K562 (cell line): ENCODE results near the gene PBX1. TPM values are rescaled to one million over a fixed set of nuclear protein-coding genes. Genes with fewer than 3 reads are reported as not detected.

Source experiments
- ATAC-seq: fragments of 200-7000 bp; cut with Tn5 transposase; 3 replicates; pipeline ENCODE4 v1.9.1; 2020; ENCODE audit warnings: moderate library complexity
- BruUV-seq: library from RNA; stranded (reverse); fragments of 400-500 nt; replicated peaks from 2 replicates; lab custom pipeline; 2021; lab: Mats Ljungman, UMichigan
- CTCF ChIA-PET: fragments of 300-600 bp; formaldehyde crosslinking; extraction: SDS; loops from one replicate; lab custom pipeline; 2021; ENCODE audit warnings: low intra/inter-chr PET ratio; lab: Yijun Ruan, JAX
- POLR2A ChIA-PET: fragments of 300-600, 350-650 bp; sonication (Branson Sonifier 250); formaldehyde crosslinking; extraction: SDS; loops from one replicate; lab custom pipeline; 2021; ENCODE audit warnings: antibody characterized with exemption, inconsistent platforms; lab: Yijun Ruan, JAX
- DNase-seq, 4 experiments: peaks; one replicate each; pipeline versions ENCODE4 v3.0.0 to v3.0.0-alpha.2; 2011 to 2018; ENCODE audit warnings: low spot score in 3 of 4, mixed read lengths in 3 of 4; ENCODE audit errors: extremely low read depth in 1 of 4
- FAIRE-seq: peaks from 2 replicates; lab custom pipeline; 2011; peaks lifted over from hg19 to GRCh38; lab: Jason Lieb, UNC
- H2AFZ ChIP-seq: 2 replicates; pipeline ENCODE4 v1.6.0; 2011; ENCODE audit warnings: low read depth, low read length, control low read depth, inconsistent platforms
- H3K27ac ChIP-seq: fragments of 200-600 bp; 3 replicates; pipeline ENCODE4 v1.8.0; 2011; ENCODE audit warnings: low read depth, mild to moderate bottlenecking, control low read depth, inconsistent platforms, low read length, moderate library complexity, mixed read lengths; ENCODE audit errors: extremely low read depth
- H3K27me3 ChIP-seq, 2 experiments: fragments of 300-600 bp in 1 of 2; 2 replicates in 1 of 2; 3 replicates in 1 of 2; pipeline versions ENCODE4 v1.6.0 to v1.8.0; 2011; ENCODE audit warnings: inconsistent platforms in 2 of 2, low read length in 2 of 2, mild to moderate bottlenecking in 1 of 2, mixed read lengths in 1 of 2, moderate library complexity in 1 of 2; ENCODE audit not compliant: control insufficient read depth in 2 of 2, insufficient read depth in 2 of 2
- H3K36me3 ChIP-seq: fragments of 300-600 bp; 3 replicates; pipeline ENCODE4 v1.8.0; 2011; ENCODE audit warnings: mild to moderate bottlenecking, low read length, inconsistent platforms; ENCODE audit not compliant: control insufficient read depth, insufficient read depth
- H3K4me1 ChIP-seq, 2 experiments: fragments of 200-600 bp in 1 of 2; replicated peaks in 1 of 2; 2 replicates in 1 of 2; 3 replicates in 1 of 2; pipeline versions ENCODE4 v1.5.1 to v1.8.0; 2011; ENCODE audit warnings: inconsistent platforms in 2 of 2, low read length in 2 of 2, mild to moderate bottlenecking in 1 of 2, mixed read lengths in 1 of 2, moderate library complexity in 1 of 2; ENCODE audit not compliant: control insufficient read depth in 2 of 2, insufficient read depth in 2 of 2
- H3K4me2 ChIP-seq: 2 replicates; pipeline ENCODE4 v1.6.1; 2011; ENCODE audit warnings: low read length, control low read depth, inconsistent platforms, mixed read lengths; ENCODE audit not compliant: insufficient read depth
- H3K4me3 ChIP-seq: fragments of 200-600 bp; sonication (generic), shearing (Covaris generic); 2 replicates; pipeline ENCODE4 v1.5.1; 2016; ENCODE audit warnings: control low read depth, inconsistent platforms
- H3K79me2 ChIP-seq: fragments of 200-600 bp; 3 replicates; pipeline ENCODE4 v1.8.0; 2011; ENCODE audit warnings: low read length, inconsistent platforms; ENCODE audit not compliant: control insufficient read depth, insufficient read depth
- H3K9ac ChIP-seq, 2 experiments: 2 replicates each; pipeline versions ENCODE4 v1.6.0 to v1.6.1; 2011; ENCODE audit warnings: low read depth in 2 of 2, low read length in 2 of 2, control low read depth in 1 of 2, inconsistent platforms in 1 of 2, mild to moderate bottlenecking in 1 of 2, mixed read lengths in 1 of 2; ENCODE audit not compliant: insufficient read depth in 1 of 2
- H3K9me1 ChIP-seq: one replicate; pipeline ENCODE4 v1.6.0; 2011; ENCODE audit warnings: inconsistent platforms, mild to moderate bottlenecking, low read length, moderate library complexity; ENCODE audit not compliant: control insufficient read depth, insufficient read depth
- H3K9me3 ChIP-seq: replicated peaks from 2 replicates; pipeline ENCODE4 v1.5.1; 2011; ENCODE audit warnings: low read depth, low read length, inconsistent platforms; ENCODE audit not compliant: control insufficient read depth, insufficient read depth
- H4K20me1 ChIP-seq: replicated peaks from 2 replicates; pipeline ENCODE4 v1.6.1; 2011; ENCODE audit warnings: low read length, inconsistent platforms, mixed read lengths; ENCODE audit not compliant: control insufficient read depth, insufficient read depth
- BRD9 ChIP-seq: fragments of 450-650 bp; IDR thresholded peaks from 2 replicates; pipeline ENCODE4 v1.6.1; 2018; ENCODE audit warnings: low read depth; ENCODE audit not compliant: partially characterized antibody
- E2F3 ChIP-seq: fragments of 250-450 bp; sonication (Bioruptor Pico); IDR thresholded peaks from 2 replicates; pipeline ENCODE4 v1.4.0; 2020; ENCODE audit warnings: mild to moderate bottlenecking
- ID3 ChIP-seq, 2 experiments: fragments of 250-450 bp in 1 of 2; fragments of 450-650 bp in 1 of 2; sonication (Bioruptor Pico) in 1 of 2; IDR thresholded peaks; 2 replicates each; pipeline versions ENCODE4 v1.6.1 to v1.8.0; 2016 to 2021; ENCODE audit warnings: mild to moderate bottlenecking in 2 of 2, moderate library complexity in 2 of 2, missing compliant biosample characterization in 1 of 2, missing genetic modification characterization in 1 of 2
- KDM1A ChIP-seq, 2 experiments: fragments of 450-650 bp; IDR thresholded peaks; 2 replicates each; pipeline ENCODE4 v1.6.1; 2016; ENCODE audit warnings: mild to moderate bottlenecking in 2 of 2
- KLF1 ChIP-seq: fragments of 450-650 bp; IDR thresholded peaks from 2 replicates; pipeline ENCODE4 v1.6.1; 2016; ENCODE audit warnings: missing genetic modification characterization, missing compliant biosample characterization
- MAZ ChIP-seq, 2 experiments: fragments of 450-650 bp in 1 of 2; sonication (generic) in 1 of 2; formaldehyde crosslinking; IDR thresholded peaks in 1 of 2; conservative IDR thresholded peaks in 1 of 2; 2 replicates each; pipeline versions ENCODE4 v1.4.0 to v1.5.0; 2020; ENCODE audit warnings: mild to moderate bottlenecking in 1 of 2, missing genetic modification reagents in 1 of 2
- MCM2 ChIP-seq: fragments of 450-650 bp; IDR thresholded peaks from 2 replicates; pipeline ENCODE4 v1.6.1; 2017; ENCODE audit warnings: low read depth, mild to moderate bottlenecking
- NR2C1 ChIP-seq, 2 experiments: fragments of 450-650 bp; IDR thresholded peaks; 2 replicates each; pipeline ENCODE4 v1.6.1; 2017; ENCODE audit warnings: mild to moderate bottlenecking in 2 of 2, antibody characterized with exemption in 1 of 2, inconsistent platforms in 1 of 2, missing compliant biosample characterization in 1 of 2, missing genetic modification characterization in 1 of 2
- SMARCA5 ChIP-seq: fragments of 450-650 bp; IDR thresholded peaks from 2 replicates; pipeline ENCODE4 v1.6.1; 2016
- SP1 ChIP-seq: sonication (generic); formaldehyde crosslinking; IDR thresholded peaks from 2 replicates; pipeline ENCODE4 v1.8.1; 2022; ENCODE audit warnings: mild to moderate bottlenecking, missing genetic modification reagents
- THAP12 ChIP-seq: fragments of 250-450 bp; sonication (Bioruptor Pico); IDR thresholded peaks from 2 replicates; pipeline ENCODE4 v1.9.0; 2021; ENCODE audit warnings: mild to moderate bottlenecking, inconsistent platforms
- YBX1 ChIP-seq: fragments of 450-650 bp; IDR thresholded peaks from 2 replicates; pipeline ENCODE4 v1.7.1; 2016; ENCODE audit warnings: mild to moderate bottlenecking
- ZBTB1 ChIP-seq: sonication (generic); formaldehyde crosslinking; IDR thresholded peaks from 2 replicates; pipeline ENCODE4 v1.8.1; 2023; ENCODE audit warnings: missing genetic modification reagents, low read depth, mild to moderate bottlenecking, borderline replicate concordance
- ZFX ChIP-seq: sonication (generic); formaldehyde crosslinking; IDR thresholded peaks from 2 replicates; pipeline ENCODE4 v1.8.0; 2022; ENCODE audit warnings: mild to moderate bottlenecking, missing genetic modification reagents, moderate library complexity
- ZNF395 ChIP-seq: fragments of 200-800 bp; sonication (Bioruptor generic); IDR thresholded peaks from 2 replicates; pipeline ENCODE4 v1.6.1; 2017; ENCODE audit warnings: missing genetic modification characterization, missing compliant biosample characterization
- ZNF586 ChIP-seq: fragments of 450-650 bp; formaldehyde crosslinking; conservative IDR thresholded peaks from 2 replicates; pipeline ENCODE4 v1.4.0; 2020; ENCODE audit warnings: mild to moderate bottlenecking, moderate library complexity
- ZNF76 ChIP-seq: fragments of 250-450 bp; sonication (Bioruptor Pico); IDR thresholded peaks from 2 replicates; pipeline ENCODE4 v1.4.0; 2020; ENCODE audit warnings: mild to moderate bottlenecking, moderate library complexity, borderline replicate concordance
- in situ Hi-C: fragments of 300-500 bp; cut with MboI; formaldehyde crosslinking; loops from 4 replicates; pipeline ENCODE4 v1.15.0; 2018; ENCODE audit warnings: inconsistent platforms, mixed read lengths
- intact Hi-C: fragments of 100-400 bp; cut with micrococcal nuclease; formaldehyde crosslinking; loops from 2 replicates; pipeline ENCODE4 v1.14.2; 2022
- polyA plus RNA-seq, 8 experiments: library from polyadenylated mRNA; depleted of rRNA in 4 of 8; stranded (reverse) in 5 of 8; unstranded in 3 of 8; fragments of >200 nt; fragmentation: Nextera tagmentation in 2 of 8; fragmentation: Illumina TruSeq in 1 of 8; extraction: Ambion mirVana in 2 of 8; extraction: Trizol in 1 of 8; gene quantifications; 2 replicates each; pipeline versions ENCODE4 v1.2.1 to v1.2.3, GENCODE V29; 2011 to 2014; ENCODE audit warnings: inconsistent platforms in 1 of 8, missing spikeins in 1 of 8
- total RNA-seq, 7 experiments: library from RNA; depleted of rRNA in 6 of 7; stranded (reverse); fragments of >200 nt in 6 of 7; fragmentation: Illumina TruSeq in 2 of 7; extraction: Trizol in 2 of 7; gene quantifications; 2 replicates each; pipeline versions ENCODE4 v1.2.1 to v1.2.3, GENCODE V29; 2011 to 2021; ENCODE audit warnings: low replicate concordance in 1 of 7

The PBX1 gene
- total and polyA plus RNA-seq, 9 of the 15 experiments (the other 6 are each of a cell fraction or from before 2014, with no cell fraction given), result 0.03 to 0.62 (median 0.17) TPM

- TF ChIP-seq THAP12 (CRISPR knock-in tag) (no peak), ZNF586 (CRISPR knock-in tag) (no peak), ZNF395 (no peak), ZFX (no peak), KDM1A (IDR thresholded peaks at IDR 0.05) (no peak)
- TF ChIP-seq, all 486 proteins: peak for 0
Observed at GRCh38 chr1:164660412-164660772, 101.4 kb downstream of the PBX1 start (continued).

DNA sequence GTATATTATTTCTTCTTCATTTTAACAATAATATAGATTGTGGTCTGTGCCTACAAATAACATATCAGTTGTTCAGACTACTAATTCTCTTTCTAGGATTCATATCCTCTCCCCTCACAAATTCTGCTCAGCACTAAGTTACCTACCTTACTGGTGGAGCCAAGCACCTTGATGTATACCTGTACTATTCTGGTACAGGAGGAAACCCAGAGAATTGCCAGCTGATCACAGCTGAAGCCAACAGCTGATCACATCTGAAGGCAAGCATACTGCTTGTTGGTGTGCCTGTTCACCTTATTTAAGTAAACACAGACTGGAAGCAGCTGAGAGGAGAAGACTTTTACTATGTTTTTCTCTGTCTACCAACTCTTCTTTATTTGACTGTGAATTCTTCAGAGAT lies 101.8 kb downstream of the PBX1 start:
- Histone ChIP-seq H3K9ac (no peak overlapping the region), H3K4me3 (no peak overlapping the region), H3K4me1 (no peaks in the 10 kb centered on the region), H3K27me3 (no peaks in the 10 kb centered on the region), H3K9me3 (no peaks in the 10 kb centered on the region), H3K79me2 (no peaks in the 10 kb centered on the region), H3K36me3 (no peaks in the 10 kb centered on the region), H3K9me1 (no peaks in the 10 kb centered on the region), H2AFZ (no peak overlapping the region), H3K4me2 (no peak overlapping the region), H4K20me1 (no peaks in the 10 kb centered on the region), H3K27ac (no peak overlapping the region)
- in situ Hi-C loops, result no loop called here
- no TSS peak for BruUV-seq
- ATAC-seq (no peak), FAIRE-seq (no peak), DNase-seq (no peak)
- intact Hi-C loops, result no loop called here
- ChIA-PET CTCF (no interaction called here), POLR2A (no interaction called here)
- TF ChIP-seq NR2C1 (IDR thresholded peaks at IDR 0.05), result no peak
- TF ChIP-seq NR2C1 (tag; IDR thresholded peaks at IDR 0.05), result no peak
- TF ChIP-seq YBX1, result no peak
- TF ChIP-seq KLF1, result no peak
- TF ChIP-seq ZBTB1 (CRISPR knock-in tag), result no peak
- TF ChIP-seq MCM2, result no peak
- no peak for TF ChIP-seq BRD9
- TF ChIP-seq SMARCA5, result no peak
- no peak for TF ChIP-seq MAZ (CRISPR knock-in tag; conservative IDR thresholded peaks at IDR 0.05 in 1 of 2, IDR thresholded peaks at IDR 0.05 in 1 of 2)
- TF ChIP-seq E2F3 (CRISPR knock-in tag), result no peak
- TF ChIP-seq SP1 (CRISPR knock-in tag), result no peak
- TF ChIP-seq ZNF76, result no peak
- TF ChIP-seq ID3 (CRISPR knock-in tag; IDR thresholded peaks at IDR 0.05), result no peak
- no peak for TF ChIP-seq ID3 (tag; IDR thresholded peaks at IDR 0.05)
